ENCODE data around the gene ADAMTS1.
A peak's percentile ranks its signal among the peaks of the same experiment; 100 is the strongest.

Gene ADAMTS1

GRCh38 chr21:26842300-26842699 lies 2.9 kb downstream of the ADAMTS1 start:
- no peak overlapping the region for H4K8ac ChIP-seq (ENCODE audit: low read depth, low read length)
- no peak overlapping the region for H4K12ac ChIP-seq (ENCODE audit: low read depth, low read length)
- peak overlapping the region; percentile 51 for H3K4me3 ChIP-seq (ENCODE audit: low read depth, low read length)
- peak overlapping the region; percentile 0 for H3K18ac ChIP-seq (ENCODE audit: low read length)
- no peak overlapping the region for H2AFZ ChIP-seq (ENCODE audit: insufficient read depth, low read length, poor library complexity)
- H3K27ac ChIP-seq (ENCODE audit: low read depth, low read length), result peak overlapping the region; percentile 30
- no peak overlapping the region for H4K91ac ChIP-seq (ENCODE audit: low read depth, low read length)
- peak overlapping the region; percentile 34 for H3K23ac ChIP-seq (ENCODE audit: low read length)
- peak overlapping the region; percentile 48 for H3K9ac ChIP-seq (ENCODE audit: low read length)
- H3K9me3 ChIP-seq (ENCODE audit: insufficient read depth, low read depth, low read length), result no peaks in the 10 kb centered on the region
- H2BK5ac ChIP-seq (ENCODE audit: low read depth, low read length, poor library complexity), result no peak overlapping the region
- WGBS (ENCODE audit: extremely low coverage, insufficient coverage, insufficient read length), result no CpG with 5 or more reads among the region's 11 CpGs
- H3K4me2 ChIP-seq (ENCODE audit: low read length), result peak overlapping the region; percentile 57
- no peaks in the 10 kb centered on the region for H3K27me3 ChIP-seq (ENCODE audit: insufficient read depth, low read length)
- peaks cover 34% of the 10 kb centered on the region for H3K79me1 ChIP-seq (ENCODE audit: low read length)
- H3K4me1 ChIP-seq (ENCODE audit: control insufficient read depth in 1 of 2, insufficient read depth in 2 of 2, low read length in 2 of 2), result peaks cover 2 to 4% of the 10 kb centered on the region in 2 experiments
- peak in 1 of 2 donors; percentile 36 for DNase-seq
- no peak overlapping the region for H2BK12ac ChIP-seq (ENCODE audit: low read length)
- peak overlapping the region; percentile 2 for H3K14ac ChIP-seq (ENCODE audit: low read length)
- no peak overlapping the region for H2BK120ac ChIP-seq (ENCODE audit: insufficient read depth, low read length, poor library complexity)
- H3K4ac ChIP-seq (ENCODE audit: low read depth, low read length), result no peak overlapping the region
- peaks cover 30 to 35% of the 10 kb centered on the region in 2 experiments for H3K36me3 ChIP-seq (ENCODE audit: control insufficient read depth in 1 of 2, insufficient read depth in 2 of 2, low read length in 2 of 2)
- peaks cover 21% of the 10 kb centered on the region for H3K79me2 ChIP-seq (ENCODE audit: control insufficient read depth, insufficient read depth, low read length, poor library complexity)
- no peak overlapping the region for H2AK5ac ChIP-seq (ENCODE audit: low read length)

GRCh38 chr21:26840912-26841311 lies 4.3 kb downstream of the ADAMTS1 start:
- Histone ChIP-seq H3K4me2 (ENCODE audit: low read length) (no peak overlapping the region), H3K4me3 (ENCODE audit: low read depth, low read length) (no peak overlapping the region), H2AFZ (ENCODE audit: insufficient read depth, low read length, poor library complexity) (no peak overlapping the region), H3K23ac (ENCODE audit: low read length) (no peak overlapping the region), H3K9me3 (ENCODE audit: insufficient read depth, low read depth, low read length) (peaks cover 2% of the 10 kb centered on the region), H3K79me1 (ENCODE audit: low read length) (peaks cover 28% of the 10 kb centered on the region), H3K27me3 (ENCODE audit: insufficient read depth, low read length) (no peaks in the 10 kb centered on the region), H3K9ac (ENCODE audit: low read length) (no peak overlapping the region), H4K91ac (ENCODE audit: low read depth, low read length) (no peak overlapping the region), H4K12ac (ENCODE audit: low read depth, low read length) (no peak overlapping the region), H2AK5ac (ENCODE audit: low read length) (no peak overlapping the region), H3K14ac (ENCODE audit: low read length) (no peak overlapping the region), H3K4ac (ENCODE audit: low read depth, low read length) (no peak overlapping the region), H3K36me3 (ENCODE audit: control insufficient read depth in 1 of 2, insufficient read depth in 2 of 2, low read length in 2 of 2) (peaks cover 33 to 38% of the 10 kb centered on the region in 2 experiments), H3K4me1 (ENCODE audit: control insufficient read depth in 1 of 2, insufficient read depth in 2 of 2, low read length in 2 of 2) (peaks cover 2 to 4% of the 10 kb centered on the region in 2 experiments), H3K79me2 (ENCODE audit: control insufficient read depth, insufficient read depth, low read length, poor library complexity) (peaks cover 21% of the 10 kb centered on the region), H3K27ac (ENCODE audit: low read depth, low read length) (no peak overlapping the region), H2BK12ac (ENCODE audit: low read length) (no peak overlapping the region), H3K18ac (ENCODE audit: low read length) (no peak overlapping the region), H4K8ac (ENCODE audit: low read depth, low read length) (no peak overlapping the region), H2BK120ac (ENCODE audit: insufficient read depth, low read length, poor library complexity) (no peak overlapping the region), H2BK5ac (ENCODE audit: low read depth, low read length, poor library complexity) (no peak overlapping the region)
- no CpG with 5 or more reads among the region's 7 CpGs for WGBS (ENCODE audit: extremely low coverage, insufficient coverage, insufficient read length)
- DNase-seq, result peak; percentile 79 to 85

DNA sequence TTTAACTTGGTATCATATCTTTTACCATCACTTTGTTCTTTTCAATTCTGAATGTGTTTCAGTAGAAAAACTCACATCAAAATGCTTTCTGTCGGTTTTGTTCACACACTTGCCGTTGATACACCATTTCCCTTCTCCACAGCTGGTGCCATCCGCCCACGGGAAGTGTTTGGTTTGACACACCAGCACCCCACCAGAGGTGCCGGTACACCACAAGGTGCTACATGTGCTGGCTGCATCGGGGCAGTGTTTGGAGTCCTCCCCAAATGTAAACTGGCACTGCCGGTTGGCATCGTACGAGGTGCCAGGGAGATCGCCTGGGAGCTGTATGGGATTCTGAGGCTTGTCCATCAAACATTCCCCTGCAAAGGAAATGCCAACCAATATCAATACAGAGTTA lies 5.0 kb downstream of the ADAMTS1 start:
- Histone ChIP-seq H3K79me1 (ENCODE audit: low read length) (peaks cover 22% of the 10 kb centered on the region), H2AFZ (ENCODE audit: insufficient read depth, low read length, poor library complexity) (no peak overlapping the region), H3K4ac (ENCODE audit: low read depth, low read length) (peak overlapping the region; percentile 10), H4K12ac (ENCODE audit: low read depth, low read length) (peak overlapping the region; percentile 59), H3K23ac (ENCODE audit: low read length) (no peak overlapping the region), H3K27me3 (ENCODE audit: insufficient read depth, low read length) (no peaks in the 10 kb centered on the region), H3K4me1 (ENCODE audit: control insufficient read depth in 1 of 2, insufficient read depth in 2 of 2, low read length in 2 of 2) (peaks cover 2 to 4% of the 10 kb centered on the region in 2 experiments), H2BK120ac (ENCODE audit: insufficient read depth, low read length, poor library complexity) (no peak overlapping the region), H2BK5ac (ENCODE audit: low read depth, low read length, poor library complexity) (no peak overlapping the region), H4K8ac (ENCODE audit: low read depth, low read length) (no peak overlapping the region), H3K79me2 (ENCODE audit: control insufficient read depth, insufficient read depth, low read length, poor library complexity) (peaks cover 17% of the 10 kb centered on the region), H2AK5ac (ENCODE audit: low read length) (no peak overlapping the region), H3K9ac (ENCODE audit: low read length) (no peak overlapping the region), H3K36me3 (ENCODE audit: control insufficient read depth in 1 of 2, insufficient read depth in 2 of 2, low read length in 2 of 2) (peaks cover 33 to 38% of the 10 kb centered on the region in 2 experiments), H3K27ac (ENCODE audit: low read depth, low read length) (peak overlapping the region; percentile 19), H3K9me3 (ENCODE audit: insufficient read depth, low read depth, low read length) (peaks cover 2% of the 10 kb centered on the region), H3K18ac (ENCODE audit: low read length) (peak overlapping the region; percentile 40), H3K4me2 (ENCODE audit: low read length) (no peak overlapping the region), H4K91ac (ENCODE audit: low read depth, low read length) (no peak overlapping the region), H3K4me3 (ENCODE audit: low read depth, low read length) (peak overlapping the region; percentile 43), H3K14ac (ENCODE audit: low read length) (no peak overlapping the region), H2BK12ac (ENCODE audit: low read length) (no peak overlapping the region)
- no peak for DNase-seq
- no CpG with 5 or more reads among the region's 10 CpGs for WGBS (ENCODE audit: extremely low coverage, insufficient coverage, insufficient read length)

DNA sequence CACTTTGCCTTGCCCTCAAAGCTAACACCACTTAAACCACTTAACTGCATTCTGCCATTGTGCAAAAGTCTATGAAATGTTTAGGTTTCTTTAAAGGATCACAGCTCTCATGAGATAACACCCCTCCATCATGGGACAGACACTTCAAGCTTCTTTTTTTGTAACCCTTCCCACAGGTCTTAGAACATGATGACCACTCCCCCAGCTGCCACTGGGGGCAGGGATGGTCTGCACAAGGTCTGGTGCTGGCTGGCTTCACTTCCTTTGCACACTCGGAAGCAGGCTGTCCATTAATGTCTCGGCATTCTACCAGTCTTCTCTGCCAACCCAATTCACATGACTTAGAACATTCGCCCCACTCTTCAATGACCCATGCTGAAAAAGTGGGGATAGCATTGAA lies 7.7 kb downstream of the ADAMTS1 start:
- no CpG with 5 or more reads among the region's 3 CpGs for WGBS (ENCODE audit: extremely low coverage, insufficient coverage, insufficient read length)
- Histone ChIP-seq H3K27ac (ENCODE audit: low read depth, low read length) (no peak overlapping the region), H2BK120ac (ENCODE audit: insufficient read depth, low read length, poor library complexity) (no peak overlapping the region), H3K9me3 (ENCODE audit: insufficient read depth, low read depth, low read length) (peaks cover 4% of the 10 kb centered on the region), H3K4me3 (ENCODE audit: low read depth, low read length) (no peak overlapping the region), H4K8ac (ENCODE audit: low read depth, low read length) (no peak overlapping the region), H3K27me3 (ENCODE audit: insufficient read depth, low read length) (no peaks in the 10 kb centered on the region), H3K79me2 (ENCODE audit: control insufficient read depth, insufficient read depth, low read length, poor library complexity) (peaks cover 2% of the 10 kb centered on the region), H2AK5ac (ENCODE audit: low read length) (no peak overlapping the region), H3K36me3 (ENCODE audit: control insufficient read depth in 1 of 2, insufficient read depth in 2 of 2, low read length in 2 of 2) (peaks cover 28 to 38% of the 10 kb centered on the region in 2 experiments), H4K12ac (ENCODE audit: low read depth, low read length) (no peak overlapping the region), H3K79me1 (ENCODE audit: low read length) (no peaks in the 10 kb centered on the region), H2AFZ (ENCODE audit: insufficient read depth, low read length, poor library complexity) (no peak overlapping the region), H3K14ac (ENCODE audit: low read length) (no peak overlapping the region), H3K4me1 (ENCODE audit: control insufficient read depth in 1 of 2, insufficient read depth in 2 of 2, low read length in 2 of 2) (peaks cover 8% of the 10 kb centered on the region in 2 experiments), H3K18ac (ENCODE audit: low read length) (no peak overlapping the region), H2BK12ac (ENCODE audit: low read length) (no peak overlapping the region), H3K23ac (ENCODE audit: low read length) (no peak overlapping the region), H4K91ac (ENCODE audit: low read depth, low read length) (no peak overlapping the region), H2BK5ac (ENCODE audit: low read depth, low read length, poor library complexity) (no peak overlapping the region), H3K4ac (ENCODE audit: low read depth, low read length) (no peak overlapping the region), H3K9ac (ENCODE audit: low read length) (no peak overlapping the region), H3K4me2 (ENCODE audit: low read length) (no peak overlapping the region)
- peak in 1 of 2 donors; percentile 51 for DNase-seq

Measured in trophoblast cell (in vitro differentiated cells and primary cell).